Esophagus mucosa (tissue), 1 donor: ENCODE data around the gene TAF4. TPM values are rescaled to one million over a fixed set of nuclear protein-coding genes. Genes with fewer than 3 reads are reported as not detected.
A peak's percentile ranks its signal among the peaks of the same experiment; 100 is the strongest.
"Not testable (repeated sequence)": the region's sequence is repeated elsewhere in the genome, so short reads cannot be mapped to it uniquely, and the experiment has no call there.

Experiments
- ATAC-seq: fragments of 200-7000 bp; cut with Tn5 transposase; one replicate; pipeline ENCODE4 v1.9.1; 2020
- total RNA-seq: library from RNA; stranded (reverse); gene quantifications from one replicate; pipeline ENCODE4 v1.2.4, GENCODE V29; 2023
- donor health status: DM: yes; HTN: yes; CAD: no.

The TAF4 gene
- total RNA-seq, 1 donor from 2014 or later, result 7.7 TPM

DNA sequence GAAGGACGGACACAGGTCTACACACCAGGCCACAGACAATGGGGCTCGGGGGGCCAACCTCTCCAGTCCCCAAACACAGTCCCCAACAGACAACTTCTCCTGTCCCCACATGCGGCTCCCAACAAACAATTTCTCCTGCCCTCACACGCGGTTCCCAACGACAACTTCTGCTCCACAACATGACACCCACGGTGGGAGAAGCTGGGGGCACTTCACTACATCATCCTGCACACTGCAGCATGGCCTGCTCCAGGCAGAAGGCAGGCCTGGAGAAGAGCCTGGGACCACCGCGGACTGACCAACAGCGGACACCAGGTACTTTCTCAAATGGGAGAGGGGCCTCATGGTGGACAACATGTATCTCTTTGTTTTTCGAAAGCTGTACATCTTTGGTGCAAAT lies 6.7 kb downstream of the TAF4 start:
- no peak for ATAC-seq

- ATAC-seq, result no peak
Observed at GRCh38 chr20:62056975-62057374, 8.7 kb downstream of the TAF4 start.

- ATAC-seq, result no peak
Observed at GRCh38 chr20:62056377-62056776, 9.3 kb downstream of the TAF4 start.

DNA sequence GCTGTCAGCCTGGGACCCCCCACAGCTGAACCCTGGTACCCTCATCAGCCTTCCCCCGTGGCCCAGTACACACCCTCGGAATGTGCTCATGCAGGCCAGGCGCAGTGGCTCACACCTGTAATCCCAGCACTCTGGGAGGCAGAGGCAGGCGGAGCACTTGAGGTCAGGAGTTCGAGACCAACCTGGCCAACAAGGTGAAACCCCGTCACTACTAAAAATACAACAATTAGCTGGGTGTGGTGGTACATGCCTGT lies 9.9 kb downstream of the TAF4 start:
- ATAC-seq, result not testable (repeated sequence)

- ATAC-seq, result no peak
Observed at GRCh38 chr20:62055106-62055861, 10.4 kb downstream of the TAF4 start.

GRCh38 chr20:62054451-62054953 lies 11.2 kb downstream of the TAF4 start:
- no peak for ATAC-seq

DNA sequence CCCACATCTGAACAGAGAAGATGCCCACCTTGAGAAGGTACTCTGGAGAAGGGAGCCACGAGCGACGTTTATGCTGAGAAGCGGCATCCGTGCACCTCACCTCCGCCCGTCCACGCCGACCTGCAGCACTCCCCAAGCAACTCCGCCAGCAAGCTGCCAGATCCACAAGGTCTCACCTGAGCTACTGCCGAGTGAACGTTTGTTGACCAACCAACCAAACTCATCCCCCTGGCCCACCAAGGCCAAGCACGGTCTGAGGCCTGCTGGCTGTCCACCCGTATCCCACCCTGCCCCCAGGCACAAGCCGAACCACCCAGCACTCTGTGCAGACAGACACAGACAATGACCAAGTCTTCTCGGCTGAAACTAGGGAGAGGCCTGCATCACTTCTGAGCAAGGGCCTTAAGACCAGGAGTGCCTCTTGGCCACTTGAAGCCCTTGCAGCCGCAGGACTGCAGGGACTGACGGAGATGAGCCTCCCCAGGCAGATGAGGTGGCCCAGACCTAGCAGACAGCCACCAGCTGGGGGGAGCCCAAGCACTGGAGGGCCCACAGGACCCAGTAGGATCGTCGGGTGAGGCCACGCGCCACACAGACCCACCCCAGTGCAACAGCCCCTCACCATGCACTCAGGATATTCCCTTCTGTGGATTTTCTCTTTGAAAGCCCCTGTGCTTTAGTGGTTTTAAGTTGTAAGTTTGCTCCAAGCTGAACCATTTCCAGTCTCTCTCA lies 12.1 kb downstream of the TAF4 start:
- peak; percentile 7 for ATAC-seq

DNA sequence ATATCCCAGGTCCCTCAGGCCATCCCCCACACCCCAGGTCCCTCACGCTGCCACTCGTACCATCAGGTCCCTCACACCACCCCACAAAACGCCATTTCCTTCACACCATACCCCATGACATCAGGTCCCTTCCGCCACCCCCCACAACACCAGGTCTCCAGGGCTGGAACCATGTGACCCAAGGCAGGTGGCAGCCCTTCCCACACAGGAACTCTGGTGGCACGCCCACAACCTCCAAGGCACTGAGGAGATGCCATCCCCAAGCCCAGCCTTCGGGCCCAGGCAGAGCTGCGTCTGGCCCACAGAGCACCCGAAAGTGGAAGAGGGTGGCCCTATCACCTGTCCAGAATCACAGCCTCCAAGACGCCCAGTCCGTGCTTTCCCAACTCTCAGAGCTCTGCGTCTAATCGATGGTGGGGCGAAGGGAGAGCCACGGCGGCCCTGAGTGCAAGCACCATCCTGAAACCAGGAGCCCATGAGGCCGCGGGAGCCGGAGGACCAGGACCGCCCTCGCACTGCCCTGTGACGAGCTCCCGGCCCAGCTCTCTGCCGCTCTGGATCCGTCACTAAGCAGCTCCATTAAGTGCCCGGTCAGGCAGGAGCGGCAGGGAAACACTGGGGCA lies 12.7 kb downstream of the TAF4 start:
- no peak for ATAC-seq

GRCh38 chr20:62052336-62052841 lies 13.3 kb downstream of the TAF4 start:
- ATAC-seq, result no peak

DNA sequence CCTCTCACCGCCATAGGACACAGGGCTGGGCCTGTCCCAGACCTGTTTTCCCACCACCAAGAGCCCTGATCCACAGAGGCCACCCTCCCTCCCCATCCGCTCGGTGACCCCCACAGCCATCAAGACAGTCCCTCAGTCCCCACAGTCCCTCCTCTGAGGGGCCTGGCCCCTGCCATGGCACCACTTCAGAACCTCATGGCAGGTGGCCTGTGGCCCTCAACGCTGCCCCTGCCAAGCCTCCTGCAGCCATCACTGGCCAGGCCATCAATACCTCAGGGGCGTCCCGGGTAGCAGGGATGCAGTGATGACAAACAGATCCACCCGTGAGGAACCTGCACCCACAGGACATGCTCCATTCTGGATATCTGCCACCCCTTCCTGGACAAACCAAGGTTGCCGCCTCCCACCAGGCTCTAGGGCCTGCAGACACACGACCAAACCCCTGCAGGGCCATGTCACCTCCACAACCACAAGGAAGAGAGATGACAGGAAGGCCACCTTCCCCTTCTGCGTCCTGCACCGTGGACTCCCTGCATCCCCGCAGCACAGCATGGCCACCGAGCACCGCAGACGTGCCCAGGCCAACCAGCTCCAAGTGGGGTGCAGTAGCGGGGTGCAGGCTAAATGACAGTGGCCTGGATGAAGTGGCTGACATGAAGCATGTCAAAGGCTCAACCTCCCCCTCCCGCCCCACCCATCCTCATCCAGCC lies 14.0 kb downstream of the TAF4 start:
- no peak for ATAC-seq

DNA sequence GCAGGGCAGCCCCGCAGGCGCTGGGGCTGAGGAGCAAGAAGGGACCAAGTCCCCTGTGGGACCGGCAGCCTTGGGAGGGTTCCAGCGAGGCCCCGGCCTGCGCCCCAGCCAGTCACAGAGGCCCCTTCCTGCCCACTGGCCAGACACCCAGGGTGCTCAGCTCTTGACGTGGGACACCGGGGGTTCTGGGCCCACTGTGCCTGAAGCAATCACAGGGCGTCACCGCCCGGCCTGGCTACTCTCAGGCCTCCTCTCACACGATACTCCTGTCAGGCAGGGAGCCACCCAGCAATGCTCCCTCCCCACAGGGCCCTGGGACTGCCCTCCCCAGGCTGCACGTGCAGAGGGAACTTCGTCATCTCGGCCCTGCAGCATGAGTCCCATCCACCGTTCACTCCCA lies 14.5 kb downstream of the TAF4 start:
- ATAC-seq, result no peak

GRCh38 chr20:62050166-62051120 lies 15.2 kb downstream of the TAF4 start:
- ATAC-seq, result no peak

DNA sequence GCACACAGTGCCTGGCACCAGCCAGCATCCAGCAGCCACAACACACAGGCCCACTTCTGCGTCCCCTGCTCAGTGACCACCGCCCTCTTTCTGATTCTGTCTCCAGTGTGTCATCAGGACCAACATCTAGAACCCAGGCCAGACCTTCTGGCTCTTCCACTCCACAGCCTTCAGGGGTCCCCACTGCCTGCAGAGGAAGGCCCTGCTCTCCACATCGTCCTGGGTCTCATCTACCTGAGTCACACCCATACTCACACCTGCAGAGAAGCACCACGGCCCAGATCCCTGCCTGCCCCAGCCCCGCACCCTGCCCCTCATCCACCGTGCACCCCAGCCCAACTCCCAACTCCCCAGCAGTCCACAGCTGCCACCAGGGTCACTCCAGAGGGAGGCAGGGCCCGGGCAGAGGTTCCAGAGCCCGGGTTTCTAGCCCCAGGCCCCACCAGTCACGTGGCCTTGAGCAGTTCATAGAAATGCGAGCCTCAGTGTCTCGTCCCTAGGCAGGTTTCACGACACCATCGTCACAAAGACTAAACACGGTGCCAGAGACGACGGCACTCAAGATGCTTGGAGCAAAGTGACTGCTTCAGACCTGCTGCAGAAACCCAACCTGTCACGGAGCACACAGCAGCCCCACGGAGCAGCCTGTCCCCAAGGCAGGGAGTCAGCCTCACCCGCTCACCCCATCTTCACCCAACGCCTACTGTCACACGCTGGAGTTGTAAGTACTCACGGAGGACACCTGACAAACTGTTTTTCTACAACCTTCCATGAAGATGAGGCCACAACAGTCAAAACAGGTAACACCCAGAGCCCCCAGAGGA lies 16.1 kb downstream of the TAF4 start:
- ATAC-seq, result no peak

DNA sequence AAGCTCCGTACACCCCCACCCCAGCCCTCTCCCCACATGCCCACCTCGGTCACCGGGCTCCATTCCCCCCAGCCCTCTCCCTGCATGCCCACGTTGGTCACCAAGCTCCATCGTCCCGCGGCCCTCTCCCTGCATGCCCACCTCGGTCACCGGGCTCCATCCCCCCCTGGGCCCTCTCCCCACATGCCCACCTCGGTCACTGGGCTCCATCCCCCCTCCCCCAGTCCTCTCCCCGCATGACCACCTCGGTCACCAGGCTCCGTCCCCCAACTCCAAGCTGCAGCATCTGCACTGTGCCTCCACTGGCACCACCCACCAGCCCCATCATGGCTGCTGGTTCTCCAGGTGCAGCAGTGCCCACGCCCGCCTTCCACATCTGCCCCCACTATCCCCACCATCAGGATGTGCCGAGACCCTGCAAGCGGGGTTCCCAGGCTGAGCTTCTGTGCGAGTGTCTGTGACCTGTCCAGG lies 16.8 kb downstream of the TAF4 start:
- no peak for ATAC-seq

DNA sequence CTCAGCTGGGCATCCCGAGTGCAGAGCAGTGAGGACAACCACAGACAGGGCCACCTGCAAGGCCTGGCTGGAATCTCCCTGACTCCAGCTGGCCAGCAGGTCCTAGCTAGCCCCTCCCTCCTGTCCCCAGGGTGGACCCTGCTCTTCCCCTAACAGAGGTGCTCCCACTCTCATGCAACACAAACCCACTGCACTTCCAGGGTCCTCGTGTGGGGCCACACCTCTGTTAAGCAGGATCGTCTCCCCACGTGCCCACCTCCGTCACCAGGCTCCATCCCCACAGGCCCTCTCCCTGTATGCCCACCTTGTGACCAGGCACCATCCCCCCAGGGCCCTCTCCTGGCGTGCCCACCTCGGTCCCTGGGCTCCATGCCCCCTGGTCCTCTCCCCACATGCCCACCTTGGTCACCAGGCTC lies 17.3 kb downstream of the TAF4 start:
- ATAC-seq, result no peak

DNA sequence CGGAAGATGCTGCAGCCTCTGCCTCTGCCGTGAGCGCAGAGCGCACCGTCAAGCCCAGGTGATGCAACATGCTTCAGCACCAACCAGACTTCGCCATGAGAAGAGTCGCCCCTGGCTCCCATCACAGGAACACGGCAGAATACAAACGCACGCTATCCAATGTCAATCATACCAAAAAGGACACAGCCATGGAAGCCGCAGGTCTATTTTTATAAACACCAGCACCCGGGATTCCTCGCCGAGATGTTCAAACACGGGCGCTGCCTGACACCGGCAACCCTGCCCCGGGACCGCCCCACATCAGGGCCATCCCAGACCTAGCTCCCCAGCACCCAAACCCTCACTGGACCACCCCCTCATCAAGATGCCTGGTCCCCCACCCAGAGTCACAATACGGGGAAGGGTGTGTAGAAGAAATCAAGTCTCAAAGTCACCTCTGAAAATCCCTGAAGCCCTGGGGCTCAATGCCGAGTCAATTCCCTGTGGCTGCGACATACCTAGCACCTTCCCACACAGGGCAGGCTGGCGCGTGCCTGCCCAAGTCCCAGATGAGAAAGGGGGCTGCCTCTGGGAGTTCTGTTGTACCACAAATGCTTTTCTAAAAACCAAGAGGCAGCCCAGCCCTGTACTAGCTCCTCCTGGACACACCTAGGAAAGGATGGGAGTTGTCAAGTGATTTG lies 17.9 kb downstream of the TAF4 start:
- ATAC-seq, result no peak

GRCh38 chr20:62046431-62046830 lies 19.2 kb downstream of the TAF4 start:
- no peak for ATAC-seq

DNA sequence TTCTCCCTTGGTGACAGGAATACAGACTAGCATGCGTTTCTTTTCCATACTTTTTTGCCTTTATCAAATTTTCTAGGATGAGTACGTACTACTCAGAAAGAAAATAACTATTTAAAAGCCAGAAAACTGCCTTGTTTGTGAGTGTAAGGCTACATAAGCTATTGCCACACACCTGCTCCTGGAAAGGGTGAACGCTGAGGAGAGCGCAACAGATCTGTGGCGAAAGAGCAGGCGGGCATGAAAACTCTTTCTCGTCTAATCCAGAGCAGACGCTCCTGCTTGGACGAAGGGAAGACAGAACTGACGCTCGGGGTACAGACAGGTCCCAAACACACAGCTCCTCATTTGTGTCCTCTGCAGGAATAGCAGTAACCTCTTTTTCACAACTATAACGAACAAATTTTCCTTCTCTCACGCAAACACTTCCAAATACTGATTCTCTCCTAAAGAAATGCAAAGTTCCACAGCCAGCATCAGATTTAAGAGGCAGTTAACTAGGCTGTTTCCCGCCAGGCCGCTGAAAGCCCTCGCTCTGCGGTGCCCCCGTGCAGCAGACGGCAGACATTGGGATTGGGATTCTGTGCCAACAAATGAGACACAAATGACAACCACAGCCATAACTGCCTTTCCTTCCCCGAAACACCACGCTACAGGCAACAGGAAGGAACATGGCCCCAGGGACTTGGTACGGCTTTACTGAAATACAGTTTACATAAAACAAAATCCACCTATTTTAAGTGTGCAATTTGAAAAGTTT lies 20.0 kb downstream of the TAF4 start:
- ATAC-seq, result no peak

GRCh38 chr20:62045118-62045517 lies 20.6 kb downstream of the TAF4 start:
- no peak for ATAC-seq
